Measurements from ENCODE around the gene CBX4. TPM values are rescaled to one million over a fixed set of nuclear protein-coding genes. Genes with fewer than 3 reads are reported as not detected.

Gene CBX4
- total and polyA plus RNA-seq, 2 of the 13 experiments (the other 11 are each of a cell fraction or from before 2014, with no cell fraction given) = 25.8 to 50.8 TPM

DNA sequence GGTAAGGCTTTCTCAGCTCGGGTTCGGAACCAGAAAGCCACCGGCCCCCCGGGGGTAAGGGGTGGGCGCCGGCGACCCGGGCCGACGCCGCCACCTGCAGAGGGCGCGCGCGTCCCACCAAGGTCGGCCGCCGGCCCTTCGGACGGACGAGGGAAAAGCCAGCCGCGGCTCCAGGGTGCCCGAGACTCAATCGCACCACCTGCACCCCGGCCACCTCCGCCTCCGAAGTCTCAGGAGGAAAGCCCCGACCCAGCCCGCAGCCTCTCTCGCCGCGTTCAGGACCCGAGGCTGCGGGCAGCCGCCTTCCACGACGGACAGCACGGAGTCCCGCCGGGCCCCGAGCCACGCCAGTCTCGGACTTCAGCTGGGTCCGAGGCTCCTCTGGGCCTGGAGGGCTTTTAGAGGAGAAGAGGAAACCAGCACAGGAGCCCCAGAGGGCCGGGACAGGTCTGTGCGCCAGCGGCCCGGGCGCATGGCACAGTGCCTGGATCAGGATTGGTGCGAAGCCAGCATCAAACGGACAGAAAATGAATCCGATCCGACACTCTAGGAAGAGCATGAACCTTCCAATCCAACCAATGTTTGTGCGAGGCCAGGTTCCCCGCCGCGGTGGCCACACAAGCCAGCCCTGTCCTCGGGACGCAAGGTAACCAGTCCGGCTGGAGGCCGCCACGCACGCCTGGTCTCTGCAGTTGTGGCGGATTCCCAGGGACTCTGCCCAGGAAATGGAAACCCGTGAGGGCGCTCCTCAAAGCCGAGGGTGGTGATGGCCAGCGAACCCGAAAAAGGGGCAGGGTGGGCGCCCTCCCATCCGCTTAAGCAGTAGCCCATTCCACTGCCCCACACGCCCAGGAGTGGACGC, 49.1 kb downstream of the CBX4 start (continued):
- TF ChIP-seq ZNF629 (CRISPR knock-in tag; conservative IDR thresholded peaks at IDR 0.05) (no peak), ZNF543 (CRISPR knock-in tag; IDR thresholded peaks at IDR 0.05) (no peak), YEATS2 (CRISPR knock-in tag; IDR thresholded peaks at IDR 0.05; ENCODE audit: borderline replicate concordance) (no peak), SIX4 (CRISPR knock-in tag; IDR thresholded peaks at IDR 0.05) (no peak), KAT2B (IDR thresholded peaks at IDR 0.05; ENCODE audit: borderline replicate concordance, low read depth, low read length) (no peak), ZNF530 (CRISPR knock-in tag; IDR thresholded peaks at IDR 0.05; ENCODE audit: low read depth) (no peak), NFRKB (IDR thresholded peaks at IDR 0.05) (no peak), ZNF746 (CRISPR knock-in tag; IDR thresholded peaks at IDR 0.05) (peak; percentile 65; the same call in 1 of the 2 replicates), CBX1 (IDR thresholded peaks at IDR 0.05; ENCODE audit: low read depth) (no peak), RNF2 (conservative IDR thresholded peaks at IDR 0.05; ENCODE audit: low read depth) (peak; percentile 85; the same call in 1 of the 2 replicates), ZNF672 (CRISPR knock-in tag; IDR thresholded peaks at IDR 0.05) (no peak), ZNF160 (CRISPR knock-in tag; IDR thresholded peaks at IDR 0.05) (no peak), FOSL2 (CRISPR knock-in tag; IDR thresholded peaks at IDR 0.05) (no peak), ZSCAN9 (CRISPR knock-in tag; IDR thresholded peaks at IDR 0.05; ENCODE audit: borderline replicate concordance) (no peak; the same call in 1 of the 2 replicates), ZNF232 (CRISPR knock-in tag; IDR thresholded peaks at IDR 0.05; ENCODE audit: borderline replicate concordance) (peak; percentile 76; the same call in 1 of the 2 replicates), SMYD3 (CRISPR knock-in tag; IDR thresholded peaks at IDR 0.05) (no peak), ZNF878 (CRISPR knock-in tag; IDR thresholded peaks at IDR 0.05) (no peak), REL (CRISPR knock-in tag; conservative IDR thresholded peaks at IDR 0.05) (no peak)
- TF ChIP-seq, protein P1, sequence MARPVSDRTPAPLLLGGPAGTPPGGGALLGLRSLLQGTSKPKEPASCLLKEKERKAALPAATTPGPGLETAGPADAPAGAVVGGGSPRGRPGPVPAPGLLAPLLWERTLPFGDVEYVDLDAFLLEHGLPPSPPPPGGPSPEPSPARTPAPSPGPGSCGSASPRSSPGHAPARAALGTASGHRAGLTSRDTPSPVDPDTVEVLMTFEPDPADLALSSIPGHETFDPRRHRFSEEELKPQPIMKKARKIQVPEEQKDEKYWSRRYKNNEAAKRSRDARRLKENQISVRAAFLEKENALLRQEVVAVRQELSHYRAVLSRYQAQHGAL (CRISPR knock-in tag; IDR thresholded peaks at IDR 0.05; ENCODE audit: not compliant biosample characterization) = peak; percentile 58
- TF ChIP-seq, protein P2, sequence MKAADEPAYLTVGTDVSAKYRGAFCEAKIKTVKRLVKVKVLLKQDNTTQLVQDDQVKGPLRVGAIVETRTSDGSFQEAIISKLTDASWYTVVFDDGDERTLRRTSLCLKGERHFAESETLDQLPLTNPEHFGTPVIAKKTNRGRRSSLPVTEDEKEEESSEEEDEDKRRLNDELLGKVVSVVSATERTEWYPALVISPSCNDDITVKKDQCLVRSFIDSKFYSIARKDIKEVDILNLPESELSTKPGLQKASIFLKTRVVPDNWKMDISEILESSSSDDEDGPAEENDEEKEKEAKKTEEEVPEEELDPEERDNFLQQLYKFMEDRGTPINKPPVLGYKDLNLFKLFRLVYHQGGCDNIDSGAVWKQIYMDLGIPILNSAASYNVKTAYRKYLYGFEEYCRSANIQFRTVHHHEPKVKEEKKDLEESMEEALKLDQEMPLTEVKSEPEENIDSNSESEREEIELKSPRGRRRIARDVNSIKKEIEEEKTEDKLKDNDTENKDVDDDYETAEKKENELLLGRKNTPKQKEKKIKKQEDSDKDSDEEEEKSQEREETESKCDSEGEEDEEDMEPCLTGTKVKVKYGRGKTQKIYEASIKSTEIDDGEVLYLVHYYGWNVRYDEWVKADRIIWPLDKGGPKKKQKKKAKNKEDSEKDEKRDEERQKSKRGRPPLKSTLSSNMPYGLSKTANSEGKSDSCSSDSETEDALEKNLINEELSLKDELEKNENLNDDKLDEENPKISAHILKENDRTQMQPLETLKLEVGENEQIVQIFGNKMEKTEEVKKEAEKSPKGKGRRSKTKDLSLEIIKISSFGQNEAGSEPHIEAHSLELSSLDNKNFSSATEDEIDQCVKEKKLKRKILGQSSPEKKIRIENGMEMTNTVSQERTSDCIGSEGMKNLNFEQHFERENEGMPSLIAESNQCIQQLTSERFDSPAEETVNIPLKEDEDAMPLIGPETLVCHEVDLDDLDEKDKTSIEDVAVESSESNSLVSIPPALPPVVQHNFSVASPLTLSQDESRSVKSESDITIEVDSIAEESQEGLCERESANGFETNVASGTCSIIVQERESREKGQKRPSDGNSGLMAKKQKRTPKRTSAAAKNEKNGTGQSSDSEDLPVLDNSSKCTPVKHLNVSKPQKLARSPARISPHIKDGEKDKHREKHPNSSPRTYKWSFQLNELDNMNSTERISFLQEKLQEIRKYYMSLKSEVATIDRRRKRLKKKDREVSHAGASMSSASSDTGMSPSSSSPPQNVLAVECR (CRISPR knock-in tag; IDR thresholded peaks at IDR 0.05; ENCODE audit: borderline replicate concordance) = peak; percentile 62; the same call in 1 of the 2 replicates
- TF ChIP-seq, protein P3, sequence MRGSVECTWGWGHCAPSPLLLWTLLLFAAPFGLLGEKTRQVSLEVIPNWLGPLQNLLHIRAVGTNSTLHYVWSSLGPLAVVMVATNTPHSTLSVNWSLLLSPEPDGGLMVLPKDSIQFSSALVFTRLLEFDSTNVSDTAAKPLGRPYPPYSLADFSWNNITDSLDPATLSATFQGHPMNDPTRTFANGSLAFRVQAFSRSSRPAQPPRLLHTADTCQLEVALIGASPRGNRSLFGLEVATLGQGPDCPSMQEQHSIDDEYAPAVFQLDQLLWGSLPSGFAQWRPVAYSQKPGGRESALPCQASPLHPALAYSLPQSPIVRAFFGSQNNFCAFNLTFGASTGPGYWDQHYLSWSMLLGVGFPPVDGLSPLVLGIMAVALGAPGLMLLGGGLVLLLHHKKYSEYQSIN (CRISPR knock-in tag; IDR thresholded peaks at IDR 0.05; ENCODE audit: borderline replicate concordance) = no peak
- TF ChIP-seq, protein P4, sequence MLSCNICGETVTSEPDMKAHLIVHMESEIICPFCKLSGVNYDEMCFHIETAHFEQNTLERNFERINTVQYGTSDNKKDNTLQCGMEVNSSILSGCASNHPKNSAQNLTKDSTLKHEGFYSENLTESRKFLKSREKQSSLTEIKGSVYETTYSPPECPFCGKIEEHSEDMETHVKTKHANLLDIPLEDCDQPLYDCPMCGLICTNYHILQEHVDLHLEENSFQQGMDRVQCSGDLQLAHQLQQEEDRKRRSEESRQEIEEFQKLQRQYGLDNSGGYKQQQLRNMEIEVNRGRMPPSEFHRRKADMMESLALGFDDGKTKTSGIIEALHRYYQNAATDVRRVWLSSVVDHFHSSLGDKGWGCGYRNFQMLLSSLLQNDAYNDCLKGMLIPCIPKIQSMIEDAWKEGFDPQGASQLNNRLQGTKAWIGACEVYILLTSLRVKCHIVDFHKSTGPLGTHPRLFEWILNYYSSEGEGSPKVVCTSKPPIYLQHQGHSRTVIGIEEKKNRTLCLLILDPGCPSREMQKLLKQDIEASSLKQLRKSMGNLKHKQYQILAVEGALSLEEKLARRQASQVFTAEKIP (CRISPR knock-in tag; IDR thresholded peaks at IDR 0.05; ENCODE audit: borderline replicate concordance) = 0 out of 2 replicates have a peak, but pooled peaks have one; percentile 49
